Endothelial cell of umbilical vein (primary cell): ENCODE data around the gene SLC18B1. TPM values are rescaled to one million over a fixed set of nuclear protein-coding genes. Genes with fewer than 3 reads are reported as not detected.

Experiments
- BruUV-seq: library from RNA; stranded (reverse); fragments of 400-500 nt; replicated peaks from 2 replicates; lab custom pipeline; 2021; lab: Mats Ljungman, UMichigan
- CTCF ChIA-PET: fragments of 300-600, 350-600 bp; sonication (Branson Sonifier 250); formaldehyde crosslinking; loops from one replicate; lab custom pipeline; 2021; ENCODE audit warnings: antibody characterized with exemption, inconsistent platforms; lab: Charles Lee
- POLR2A ChIA-PET: fragments of 300-600, 350-600 bp; sonication (Branson Sonifier 250); formaldehyde crosslinking; loops from one replicate; lab custom pipeline; 2021; ENCODE audit warnings: antibody characterized with exemption, inconsistent platforms; lab: Charles Lee
- DNase-seq: peaks from one replicate; pipeline ENCODE4 v3.0.0-alpha.2; 2011; ENCODE audit warnings: low read depth, low spot score
- FAIRE-seq: peaks from 2 replicates; lab custom pipeline; 2011; peaks lifted over from hg19 to GRCh38; lab: Jason Lieb, UNC
- H2AFZ ChIP-seq: 2 replicates; pipeline ENCODE4 v1.6.0; 2012; ENCODE audit warnings: low read depth, low read length, control low read depth, inconsistent platforms
- H3K27ac ChIP-seq: 2 replicates; pipeline ENCODE4 v1.5.1; 2011; ENCODE audit warnings: low read depth, mild to moderate bottlenecking, control low read depth, low read length, moderate library complexity; ENCODE audit not compliant: insufficient read depth
- H3K27me3 ChIP-seq, 2 experiments: 2 replicates each; pipeline versions ENCODE4 v1.6.0 to v1.6.1; 2011; ENCODE audit warnings: low read length in 2 of 2, mixed read lengths in 1 of 2; ENCODE audit not compliant: control insufficient read depth in 2 of 2, insufficient read depth in 2 of 2
- H3K36me3 ChIP-seq, 2 experiments: 2 replicates in 1 of 2; 3 replicates in 1 of 2; pipeline ENCODE4 v1.5.1; 2011; ENCODE audit warnings: low read length in 2 of 2, mild to moderate bottlenecking in 1 of 2, moderate library complexity in 1 of 2; ENCODE audit not compliant: control insufficient read depth in 2 of 2, insufficient read depth in 2 of 2; ENCODE audit errors: extremely low read depth in 1 of 2
- H3K4me1 ChIP-seq: 3 replicates; pipeline ENCODE4 v1.5.1; 2011; ENCODE audit warnings: mild to moderate bottlenecking, low read length; ENCODE audit not compliant: control insufficient read depth, insufficient read depth; ENCODE audit errors: extremely low read depth
- H3K4me2 ChIP-seq: 2 replicates; pipeline ENCODE4 v1.6.1; 2011; ENCODE audit warnings: low read length, control low read depth, mixed read lengths; ENCODE audit not compliant: insufficient read depth
- H3K4me3 ChIP-seq, 3 experiments: fragments of 200-600 bp in 1 of 3; sonication (generic), shearing (Covaris generic) in 1 of 3; replicated peaks in 1 of 3; 2 replicates each; pipeline ENCODE4 v1.5.1; 2011 to 2016; ENCODE audit warnings: control low read depth in 3 of 3, low read length in 3 of 3, mild to moderate bottlenecking in 2 of 3, inconsistent platforms in 1 of 3, low read depth in 1 of 3, moderate library complexity in 1 of 3; ENCODE audit not compliant: insufficient read depth in 1 of 3
- H3K79me2 ChIP-seq: 2 replicates; pipeline ENCODE4 v1.6.0; 2012; ENCODE audit warnings: low read length, inconsistent platforms; ENCODE audit not compliant: control insufficient read depth, insufficient read depth
- H3K9ac ChIP-seq: replicated peaks from 2 replicates; pipeline ENCODE3; 2011; ENCODE audit warnings: low read length, control low read depth; ENCODE audit not compliant: insufficient read depth; ENCODE audit errors: extremely low read depth
- H3K9me1 ChIP-seq: replicated peaks from 3 replicates; pipeline ENCODE4 v1.6.0; 2011; ENCODE audit warnings: mild to moderate bottlenecking, low read length; ENCODE audit not compliant: control insufficient read depth, insufficient read depth; ENCODE audit errors: extremely low read depth
- H3K9me3 ChIP-seq: replicated peaks from 2 replicates; pipeline ENCODE4 v1.5.1; 2012; ENCODE audit warnings: low read length, inconsistent platforms; ENCODE audit not compliant: control insufficient read depth, insufficient read depth
- H4K20me1 ChIP-seq: replicated peaks from 2 replicates; pipeline ENCODE3; 2011; ENCODE audit warnings: mild to moderate bottlenecking, low read length; ENCODE audit not compliant: control insufficient read depth, insufficient read depth; ENCODE audit errors: extremely low read depth
- CTCF ChIP-seq, 2 donors: IDR thresholded peaks; 1 replicate in 1 of 2; 2 replicates in 1 of 2; pipeline ENCODE4 v1.5.1; 2011; ENCODE audit warnings: low read length in 2 of 2, mild to moderate bottlenecking in 2 of 2, moderate library complexity in 2 of 2, control low read depth in 1 of 2, inconsistent platforms in 1 of 2, low read depth in 1 of 2; ENCODE audit not compliant: insufficient read depth in 1 of 2; ENCODE audit errors: extremely low read depth in 1 of 2
- EZH2 ChIP-seq: IDR thresholded peaks from 2 replicates; pipeline ENCODE4 v1.6.1; 2012; ENCODE audit warnings: borderline replicate concordance, low read depth, mild to moderate bottlenecking, moderate library complexity, low read length, inconsistent platforms; ENCODE audit not compliant: severe bottlenecking
- FOS ChIP-seq: IDR thresholded peaks from 2 replicates; pipeline ENCODE4 v1.6.1; 2011; ENCODE audit warnings: mild to moderate bottlenecking, low read length, moderate library complexity, borderline replicate concordance; ENCODE audit not compliant: insufficient read depth
- GATA2 ChIP-seq: IDR thresholded peaks from 2 replicates; pipeline ENCODE4 v1.7.0; 2011; ENCODE audit warnings: low read depth, mild to moderate bottlenecking, moderate library complexity, mixed read lengths, low read length; ENCODE audit not compliant: insufficient read length, insufficient read depth
- JUN ChIP-seq: IDR thresholded peaks from 2 replicates; pipeline ENCODE4 v1.6.1; 2011; ENCODE audit warnings: borderline replicate concordance, low read depth; ENCODE audit not compliant: insufficient read length, insufficient read depth
- MAX ChIP-seq: IDR thresholded peaks from 2 replicates; pipeline ENCODE4 v1.6.1; 2011; ENCODE audit not compliant: insufficient read depth, insufficient read length
- MYC ChIP-seq: IDR thresholded peaks from one replicate; pipeline ENCODE4 v1.6.1; 2011; ENCODE audit warnings: mild to moderate bottlenecking, low read depth, low read length
- POLR2A ChIP-seq: IDR thresholded peaks from 2 replicates; pipeline ENCODE4 v1.6.1; 2012; ENCODE audit warnings: low read depth, mild to moderate bottlenecking, control low read depth, low read length
- POLR2AphosphoS5 ChIP-seq: IDR thresholded peaks from 2 replicates; pipeline ENCODE4 v1.6.1; 2012; ENCODE audit warnings: low read depth, mild to moderate bottlenecking, control low read depth, low read length, moderate library complexity; ENCODE audit not compliant: insufficient read depth
- dilution Hi-C: fragments of 300-500 bp; cut with MboI; formaldehyde crosslinking; loops from one replicate; pipeline ENCODE4 v1.15.0; 2019; ENCODE audit warnings: low sequenced_read_pairs; ENCODE audit not compliant: extremely low pct_ligation_motif_present
- intact Hi-C: fragments of 100-400 bp; cut with micrococcal nuclease; formaldehyde crosslinking; loops from one replicate; pipeline ENCODE4 v1.10.0; 2022
- polyA plus RNA-seq, 4 experiments: library from polyadenylated mRNA; depleted of rRNA in 3 of 4; stranded (reverse) in 3 of 4; unstranded in 1 of 4; fragments of >200 nt; gene quantifications; 2 replicates each; pipeline versions ENCODE4 v1.2.1 to v1.2.3, GENCODE V29; 2011 to 2012; ENCODE audit warnings: missing spikeins in 1 of 4
- total RNA-seq: library from RNA; stranded (reverse); gene quantifications from 2 replicates; pipeline ENCODE4 v1.2.3, GENCODE V29; 2021

The SLC18B1 gene
- total and polyA plus RNA-seq, 2 donors (not counting 3 experiments of a cell fraction or from before 2014, with no cell fraction given), result 8.4 to 9.2 TPM

- TF ChIP-seq JUN (no peak), POLR2AphosphoS5 (no peak), POLR2A (no peak), EZH2 (no peak), GATA2 (no peak), FOS (no peak), MYC (no peak), CTCF (IDR thresholded peaks at IDR 0.05; ENCODE audit: extremely low read depth in 1 of 2, insufficient read depth in 1 of 2, low read depth in 1 of 2, low read length in 2 of 2) (no peak), MAX (no peak)
- H3K36me3 ChIP-seq, result no peaks in the 10 kb centered on the region
- no TSS peak for BruUV-seq
- no peak overlapping the region for H3K9ac ChIP-seq
- dilution Hi-C loops, result no loop called here
- H3K4me2 ChIP-seq, result no peak overlapping the region
- no peaks in the 10 kb centered on the region for H3K9me1 ChIP-seq
- DNase-seq, result no peak
- CTCF ChIA-PET, result interaction anchor here (0.6 kb wide), 1 partner anchor 14 kb away, joined by 3 read pairs; no protein-coding TSS in a partner anchor
- no peaks in the 10 kb centered on the region for H3K27me3 ChIP-seq
- H4K20me1 ChIP-seq, result no peaks in the 10 kb centered on the region
- no peak overlapping the region for H2AFZ ChIP-seq
- no peaks in the 10 kb centered on the region for H3K79me2 ChIP-seq
- intact Hi-C loops, result loop anchor here (5.0 to 10.0 kb wide), 2 partner anchors 431 to 513 kb away; no protein-coding TSS in a partner anchor
- no peaks in the 10 kb centered on the region for H3K9me3 ChIP-seq
- H3K4me3 ChIP-seq, result no peak overlapping the region
- POLR2A ChIA-PET, result no interaction called here
- H3K27ac ChIP-seq, result no peak overlapping the region
- peaks cover 17% of the 10 kb centered on the region for H3K4me1 ChIP-seq
- no peak for FAIRE-seq
Observed at GRCh38 chr6:132795461-132795860, 3.0 kb downstream of the SLC18B1 start.
